HG02642 (cell line): Measurements from ENCODE around the gene ANKH.
"Not testable (repeated sequence)": the region's sequence is repeated elsewhere in the genome, so short reads cannot be mapped to it uniquely, and the experiment has no call there.

ENCODE experiments used
- ATAC-seq: cut with Tn5 transposase; IDR thresholded peaks from one replicate; pipeline ENCODE4 v1.9.1; 2021; ENCODE audit warnings: mild to moderate bottlenecking; ENCODE audit not compliant: unreplicated experiment, poor library complexity

ANKH gene

GRCh38 chr5:14871214-14872069, at the start of gene ANKH:
TSS of gene ANKH (minus strand) at chr5:14871778. CDS start at chr5:14871447, 331 bp downstream.
- peak; percentile 92 for ATAC-seq

- no peak for ATAC-seq
These were observed 48.5 kb upstream of the ANKH start for GRCh38 chr5:14920121-14920520.

GRCh38 chr5:14919106-14919505, 47.5 kb upstream of the ANKH start:
- ATAC-seq, result not testable (repeated sequence)

GRCh38 chr5:14917719-14918118, 46.1 kb upstream of the ANKH start:
- ATAC-seq, result no peak

- ATAC-seq, result no peak
These were observed 43.8 kb upstream of the ANKH start for GRCh38 chr5:14915291-14915952.

GRCh38 chr5:14914623-14915260, 43.2 kb upstream of the ANKH start:
- no peak for ATAC-seq

GRCh38 chr5:14914193-14914592, 42.6 kb upstream of the ANKH start:
- no peak for ATAC-seq

- ATAC-seq, result no peak
These were observed 41.5 kb upstream of the ANKH start for GRCh38 chr5:14913096-14913495.

- ATAC-seq, result no peak
These were observed 40.6 kb upstream of the ANKH start for GRCh38 chr5:14912206-14912605.

- no peak for ATAC-seq
These were observed 37.8 kb upstream of the ANKH start for GRCh38 chr5:14909369-14909768.

- ATAC-seq, result no peak
These were observed 36.6 kb upstream of the ANKH start for GRCh38 chr5:14908172-14908571.

- no peak for ATAC-seq
These were observed 35.0 kb upstream of the ANKH start for GRCh38 chr5:14906628-14907027.

- ATAC-seq, result no peak
These were observed 31.4 kb upstream of the ANKH start for GRCh38 chr5:14902826-14903560.

- no peak for ATAC-seq
These were observed 30.0 kb upstream of the ANKH start for GRCh38 chr5:14901462-14902051.

- ATAC-seq, result no peak
These were observed 29.3 kb upstream of the ANKH start for GRCh38 chr5:14900693-14901461.

GRCh38 chr5:14896131-14896530, 24.6 kb upstream of the ANKH start:
- no peak for ATAC-seq

GRCh38 chr5:14895301-14895700, 23.7 kb upstream of the ANKH start:
- no peak for ATAC-seq

GRCh38 chr5:14894748-14895147, 23.2 kb upstream of the ANKH start:
- ATAC-seq, result no peak

GRCh38 chr5:14893381-14893780, 21.8 kb upstream of the ANKH start:
- no peak for ATAC-seq
